Left ventricle myocardium inferior (tissue), 1 donor: ENCODE data around the gene KLK12. TPM values are rescaled to one million over a fixed set of nuclear protein-coding genes. Genes with fewer than 3 reads are reported as not detected.

ENCODE experiments used
- DNase-seq: peaks from one replicate; pipeline ENCODE4 v3.0.0-alpha.2; 2020
- H3K27ac ChIP-seq: fragments of 200-600 bp; replicated peaks from 2 replicates; pipeline ENCODE4 v1.8.0; 2021
- H3K27me3 ChIP-seq: fragments of 200-600 bp; 2 replicates; pipeline ENCODE4 v1.8.0; 2021; ENCODE audit warnings: low read depth
- H3K36me3 ChIP-seq: fragments of 200-600 bp; 2 replicates; pipeline ENCODE4 v1.8.0; 2021
- H3K4me1 ChIP-seq: fragments of 200-600 bp; 2 replicates; pipeline ENCODE4 v1.8.0; 2021
- H3K4me3 ChIP-seq: fragments of 200-600 bp; 2 replicates; pipeline ENCODE4 v1.8.0; 2021; ENCODE audit warnings: mild to moderate bottlenecking, moderate library complexity
- H3K9me3 ChIP-seq: fragments of 200-600 bp; replicated peaks from 2 replicates; pipeline ENCODE4 v1.8.0; 2021
- CTCF ChIP-seq: fragments of 200-600 bp; IDR thresholded peaks from 2 replicates; pipeline ENCODE4 v1.8.0; 2021; ENCODE audit warnings: antibody characterized with exemption, mild to moderate bottlenecking, borderline replicate concordance
- intact Hi-C: fragments of 100-400 bp; cut with micrococcal nuclease; formaldehyde crosslinking; loops from one replicate; pipeline ENCODE4 v1.11.0; 2022
- total RNA-seq: library from RNA; stranded (reverse); fragmentation: NEBNext Ultra II Directional; extraction: Animal tissue kit (Norgen Biotek cat#: 25700); gene quantifications from one replicate; pipeline ENCODE4 v1.2.1, GENCODE V29; 2021
- donor health status: DM: no; HTN: yes; CAD: no; lungs with severe emphysema.

Gene KLK12
- total RNA-seq, 1 donor from 2014 or later: not detected

GRCh38 chr19:51010066-51010795, 24.6 kb downstream of the KLK12 start:
- intact Hi-C loops: no loop called here
- no peak overlapping the region for H3K27ac ChIP-seq
- H3K27me3 ChIP-seq: peaks cover 96% of the 10 kb centered on the region
- no peak for DNase-seq
- H3K9me3 ChIP-seq: no peaks in the 10 kb centered on the region
- no peaks in the 10 kb centered on the region for H3K36me3 ChIP-seq
- no peak for TF ChIP-seq CTCF
- H3K4me1 ChIP-seq: no peaks in the 10 kb centered on the region
- no peak overlapping the region for H3K4me3 ChIP-seq

DNA sequence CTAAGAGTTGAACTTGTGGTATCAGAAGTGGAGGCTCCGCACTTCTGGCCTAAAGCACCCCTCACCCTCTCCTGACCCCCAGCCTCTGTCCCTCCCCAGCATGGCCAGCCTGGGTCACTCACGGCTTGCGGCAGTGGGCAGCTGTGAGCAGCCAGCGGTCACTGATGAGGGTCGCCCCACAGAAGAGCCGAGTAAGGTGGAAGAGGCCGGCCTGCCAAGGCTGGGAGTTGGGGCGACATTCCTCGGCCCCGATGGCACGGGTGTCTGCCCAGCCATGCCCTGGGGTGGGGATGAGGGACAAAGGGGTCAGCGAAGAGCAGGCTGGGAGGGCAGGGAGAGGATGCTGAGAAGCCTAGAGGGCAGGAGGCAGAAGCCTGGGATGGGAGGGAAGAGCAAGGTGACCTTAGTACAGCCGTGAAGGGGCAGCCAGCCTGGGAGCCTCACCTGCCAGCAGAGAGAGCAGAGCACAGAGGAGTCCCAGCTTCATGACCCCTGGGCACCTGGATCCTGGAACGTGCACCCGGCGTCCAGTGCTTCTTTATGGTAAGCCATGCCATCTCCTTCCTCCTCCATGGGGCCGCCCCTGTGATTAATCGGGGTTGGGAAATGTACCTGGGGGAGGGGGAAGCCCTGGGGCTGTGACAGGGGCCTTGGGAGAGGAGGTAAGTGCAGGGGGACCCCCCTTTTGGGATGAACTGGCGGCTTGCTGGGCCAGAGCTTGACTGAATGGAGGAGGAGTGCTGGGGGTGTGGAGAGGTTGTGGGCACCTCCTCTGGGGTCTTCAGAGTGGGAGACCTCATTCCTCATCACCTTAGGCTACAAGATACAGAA, 25.5 kb downstream of the KLK12 start:
- no peaks in the 10 kb centered on the region for H3K9me3 ChIP-seq
- H3K27ac ChIP-seq: no peak overlapping the region
- no peak for DNase-seq
- intact Hi-C loops: no loop called here
- TF ChIP-seq CTCF: no peak
- H3K4me1 ChIP-seq: no peaks in the 10 kb centered on the region
- H3K4me3 ChIP-seq: no peak overlapping the region
- no peaks in the 10 kb centered on the region for H3K36me3 ChIP-seq
- H3K27me3 ChIP-seq: peaks cover 96% of the 10 kb centered on the region

DNA sequence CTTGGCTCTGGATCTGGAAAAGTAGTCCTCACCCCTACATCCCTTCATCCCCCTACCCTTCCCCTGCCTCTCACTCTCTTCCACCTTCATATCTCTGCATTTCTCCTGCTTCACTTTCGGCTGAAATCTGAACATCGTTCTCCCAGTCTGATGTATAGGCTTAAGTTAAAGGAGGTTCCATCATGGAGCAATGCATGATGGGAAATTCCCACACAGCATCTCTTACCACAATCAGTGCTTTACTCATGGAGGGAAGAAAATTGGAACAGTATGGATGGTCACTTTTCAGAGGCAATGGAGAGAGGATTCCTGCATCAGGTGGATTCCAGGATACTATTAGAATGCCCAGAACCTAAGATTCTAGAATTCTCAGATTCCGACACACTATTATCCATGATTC, 27.3 kb downstream of the KLK12 start:
- no peaks in the 10 kb centered on the region for H3K4me1 ChIP-seq
- H3K4me3 ChIP-seq: no peak overlapping the region
- DNase-seq: no peak
- TF ChIP-seq CTCF: no peak
- no peaks in the 10 kb centered on the region for H3K9me3 ChIP-seq
- intact Hi-C loops: no loop called here
- H3K27me3 ChIP-seq: peaks cover 98% of the 10 kb centered on the region
- no peak overlapping the region for H3K27ac ChIP-seq
- H3K36me3 ChIP-seq: no peaks in the 10 kb centered on the region

DNA sequence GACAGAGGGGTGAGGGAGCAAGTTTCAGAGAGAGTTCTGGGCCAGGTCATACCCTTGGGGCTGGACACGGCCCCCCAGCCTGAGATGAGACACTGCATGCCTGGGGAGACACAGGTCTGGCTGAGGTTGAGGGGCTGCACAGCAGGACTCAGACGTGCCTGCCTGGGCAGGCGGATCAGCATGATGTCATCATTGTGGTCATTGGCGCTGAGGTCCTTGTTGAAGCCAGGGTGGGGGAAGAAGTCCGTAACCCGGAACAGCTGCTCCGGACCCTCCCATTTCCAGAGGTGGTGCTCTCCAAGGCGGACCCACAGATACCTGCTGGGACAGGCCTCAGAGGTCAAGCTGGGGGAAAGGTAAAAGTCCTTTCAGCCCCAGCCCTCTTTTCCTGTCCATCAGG, 28.4 kb downstream of the KLK12 start:
- H3K27ac ChIP-seq: no peak overlapping the region
- H3K27me3 ChIP-seq: peaks cover 98% of the 10 kb centered on the region
- H3K4me1 ChIP-seq: no peaks in the 10 kb centered on the region
- H3K36me3 ChIP-seq: no peaks in the 10 kb centered on the region
- no peaks in the 10 kb centered on the region for H3K9me3 ChIP-seq
- H3K4me3 ChIP-seq: no peak overlapping the region
- intact Hi-C loops: no loop called here
- TF ChIP-seq CTCF: no peak
- no peak for DNase-seq

GRCh38 chr19:51005248-51005647, 29.6 kb downstream of the KLK12 start:
- TF ChIP-seq CTCF: no peak
- no peak for DNase-seq
- Histone ChIP-seq H3K36me3 (no peaks in the 10 kb centered on the region), H3K27me3 (peaks cover 98% of the 10 kb centered on the region), H3K4me3 (no peak overlapping the region), H3K27ac (no peak overlapping the region), H3K4me1 (no peaks in the 10 kb centered on the region), H3K9me3 (no peaks in the 10 kb centered on the region)
- intact Hi-C loops: no loop called here
